ENCODE data around the gene TGFB3. TPM values are rescaled to one million over a fixed set of nuclear protein-coding genes. Genes with fewer than 3 reads are reported as not detected.

Gene TGFB3
- total RNA-seq, 2 donors from 2014 or later, result 5.8 to 6.5 TPM

- no peaks in the 10 kb centered on the region for H3K9me3 ChIP-seq (ENCODE audit: control insufficient read depth, low read length, poor library complexity, severe bottlenecking)
- Mint-ChIP-seq H3K4me1 (peaks cover 45% of the 10 kb centered on the region), H3K36me3 (ENCODE audit: low read depth) (no peaks in the 10 kb centered on the region), H3K4me3 (peak overlapping the region; percentile 98), H3K27me3 (no peaks in the 10 kb centered on the region), H3K27ac (peak overlapping the region; percentile 93)
- DNase-seq (peak; percentile 61 to 73 (median 66)), ATAC-seq (peak; percentile 78)
Observed at GRCh38 chr14:75982266-75983018, 647 bp upstream of the TGFB3 start.

DNA sequence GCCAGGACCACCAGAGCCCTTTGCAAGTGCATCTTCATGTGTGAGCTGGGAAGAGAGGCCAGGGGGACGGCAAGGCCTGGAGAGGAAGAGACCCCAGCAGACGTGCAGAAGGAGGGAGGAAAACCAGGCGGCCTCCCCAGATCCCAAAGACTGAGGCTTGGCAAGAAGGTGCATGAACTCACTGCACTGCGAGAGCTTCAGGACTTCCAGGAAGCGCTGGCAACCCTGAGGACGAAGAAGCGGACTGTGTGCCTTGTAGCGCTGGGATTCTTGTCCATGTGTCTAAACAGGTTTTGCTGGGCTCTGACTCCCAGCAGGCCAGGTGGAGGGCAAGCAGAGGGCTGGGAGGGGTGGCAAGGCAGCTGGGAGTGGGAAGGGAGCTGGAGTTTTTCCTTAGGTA is 939 bp downstream of the TGFB3 start:
- DNase-seq, result no peak
- no peak for ATAC-seq

GRCh38 chr14:75979648-75980565 is 1.9 kb downstream of the TGFB3 start:
- H3K36me3 Mint-ChIP-seq (ENCODE audit: low read depth), result no peaks in the 10 kb centered on the region
- DNase-seq, result no peak
- H3K27me3 Mint-ChIP-seq, result no peaks in the 10 kb centered on the region
- H3K4me1 Mint-ChIP-seq, result peaks cover 32% of the 10 kb centered on the region
- H3K9me3 ChIP-seq (ENCODE audit: control insufficient read depth, low read length, poor library complexity, severe bottlenecking), result no peaks in the 10 kb centered on the region
- no peak for ATAC-seq
- peak overlapping the region; percentile 36 for H3K4me3 Mint-ChIP-seq
- H3K27ac Mint-ChIP-seq, result no peak overlapping the region

More for the DNA sequence above, 939 bp downstream of the TGFB3 start:
- Mint-ChIP-seq H3K36me3 (ENCODE audit: low read depth) (no peaks in the 10 kb centered on the region), H3K27me3 (no peaks in the 10 kb centered on the region), H3K4me1 (peaks cover 36% of the 10 kb centered on the region), H3K4me3 (peak overlapping the region; percentile 98), H3K27ac (peak overlapping the region; percentile 93)
- H3K9me3 ChIP-seq (ENCODE audit: control insufficient read depth, low read length, poor library complexity, severe bottlenecking), result no peaks in the 10 kb centered on the region

DNA sequence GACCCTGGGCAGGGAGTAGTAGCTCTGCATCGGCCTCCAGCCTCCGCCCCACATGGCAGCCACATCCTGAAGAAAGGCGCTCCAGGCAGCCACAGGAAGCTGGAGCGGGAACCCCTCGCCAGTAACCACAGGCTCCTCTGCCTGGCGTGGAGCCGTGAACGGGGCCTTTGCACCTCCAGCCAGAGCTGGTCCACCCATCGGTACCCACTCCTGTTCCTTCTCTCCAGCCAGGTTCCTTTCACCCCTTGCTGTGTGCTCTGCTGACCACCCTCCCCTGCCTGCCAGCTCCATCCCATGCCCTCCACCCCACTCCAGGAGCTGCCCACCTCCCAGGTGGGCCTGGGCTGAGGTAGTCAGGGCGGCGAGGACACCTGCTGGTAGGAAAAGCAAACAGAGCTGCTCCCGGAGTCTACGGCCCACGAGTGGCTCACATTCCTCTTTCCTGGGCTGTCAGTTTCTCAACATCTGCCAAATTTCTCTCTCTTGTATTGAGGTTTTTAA is 2.7 kb downstream of the TGFB3 start:
- ATAC-seq (no peak), DNase-seq (no peak)
- H3K9me3 ChIP-seq (ENCODE audit: control insufficient read depth, low read length, poor library complexity, severe bottlenecking), result no peaks in the 10 kb centered on the region
- Mint-ChIP-seq H3K4me3 (no peak overlapping the region), H3K27ac (no peak overlapping the region), H3K27me3 (no peaks in the 10 kb centered on the region), H3K4me1 (peaks cover 32% of the 10 kb centered on the region), H3K36me3 (ENCODE audit: low read depth) (no peaks in the 10 kb centered on the region)

- Mint-ChIP-seq H3K27me3 (no peaks in the 10 kb centered on the region), H3K27ac (no peak overlapping the region), H3K4me3 (no peak overlapping the region), H3K36me3 (ENCODE audit: low read depth) (no peaks in the 10 kb centered on the region), H3K4me1 (peaks cover 32% of the 10 kb centered on the region)
- H3K9me3 ChIP-seq (ENCODE audit: control insufficient read depth, low read length, poor library complexity, severe bottlenecking), result no peaks in the 10 kb centered on the region
- no peak for DNase-seq
- ATAC-seq, result peak; percentile 24
Observed at GRCh38 chr14:75978249-75978731, 3.5 kb downstream of the TGFB3 start.

- no peak for ATAC-seq
Observed at GRCh38 chr14:75977582-75977943, 4.2 kb downstream of the TGFB3 start.

GRCh38 chr14:75976826-75977581 is 4.8 kb downstream of the TGFB3 start:
- DNase-seq (no peak), ATAC-seq (no peak)
- H3K27ac Mint-ChIP-seq, result no peak overlapping the region
- H3K4me1 Mint-ChIP-seq, result peaks cover 34% of the 10 kb centered on the region
- no peaks in the 10 kb centered on the region for H3K9me3 ChIP-seq (ENCODE audit: control insufficient read depth, low read length, poor library complexity, severe bottlenecking)
- no peaks in the 10 kb centered on the region for H3K27me3 Mint-ChIP-seq
- H3K36me3 Mint-ChIP-seq (ENCODE audit: low read depth), result no peaks in the 10 kb centered on the region
- no peak overlapping the region for H3K4me3 Mint-ChIP-seq

More at GRCh38 chr14:75977582-75977943, 4.2 kb downstream of the TGFB3 start:
- no peaks in the 10 kb centered on the region for H3K9me3 ChIP-seq (ENCODE audit: control insufficient read depth, low read length, poor library complexity, severe bottlenecking)
- Mint-ChIP-seq H3K4me1 (peaks cover 30% of the 10 kb centered on the region), H3K27me3 (no peaks in the 10 kb centered on the region), H3K36me3 (ENCODE audit: low read depth) (no peaks in the 10 kb centered on the region), H3K4me3 (no peak overlapping the region), H3K27ac (no peak overlapping the region)
- DNase-seq, result no peak

- DNase-seq (no peak), ATAC-seq (no peak)
- Mint-ChIP-seq H3K27me3 (no peaks in the 10 kb centered on the region), H3K27ac (no peak overlapping the region), H3K36me3 (ENCODE audit: low read depth) (peaks cover 7% of the 10 kb centered on the region), H3K4me1 (peaks cover 5% of the 10 kb centered on the region), H3K4me3 (no peak overlapping the region)
- H3K9me3 ChIP-seq (ENCODE audit: control insufficient read depth, low read length, poor library complexity, severe bottlenecking), result no peaks in the 10 kb centered on the region
Observed at GRCh38 chr14:75972801-75973421, 8.9 kb downstream of the TGFB3 start.

- DNase-seq, result no peak
- Mint-ChIP-seq H3K27me3 (no peaks in the 10 kb centered on the region), H3K4me3 (no peak overlapping the region), H3K27ac (no peak overlapping the region), H3K36me3 (ENCODE audit: low read depth) (peaks cover 7% of the 10 kb centered on the region), H3K4me1 (peaks cover 4% of the 10 kb centered on the region)
- no peaks in the 10 kb centered on the region for H3K9me3 ChIP-seq (ENCODE audit: control insufficient read depth, low read length, poor library complexity, severe bottlenecking)
- ATAC-seq, result no peak
Observed at GRCh38 chr14:75971509-75971908, 10.3 kb downstream of the TGFB3 start.

GRCh38 chr14:75970989-75971388 is 10.8 kb downstream of the TGFB3 start:
- H3K36me3 Mint-ChIP-seq (ENCODE audit: low read depth), result peaks cover 10% of the 10 kb centered on the region
- no peaks in the 10 kb centered on the region for H3K9me3 ChIP-seq (ENCODE audit: control insufficient read depth, low read length, poor library complexity, severe bottlenecking)
- peaks cover 4% of the 10 kb centered on the region for H3K4me1 Mint-ChIP-seq
- no peaks in the 10 kb centered on the region for H3K27me3 Mint-ChIP-seq
- H3K4me3 Mint-ChIP-seq, result no peak overlapping the region
- no peak for DNase-seq
- no peak overlapping the region for H3K27ac Mint-ChIP-seq
- ATAC-seq, result no peak

DNA sequence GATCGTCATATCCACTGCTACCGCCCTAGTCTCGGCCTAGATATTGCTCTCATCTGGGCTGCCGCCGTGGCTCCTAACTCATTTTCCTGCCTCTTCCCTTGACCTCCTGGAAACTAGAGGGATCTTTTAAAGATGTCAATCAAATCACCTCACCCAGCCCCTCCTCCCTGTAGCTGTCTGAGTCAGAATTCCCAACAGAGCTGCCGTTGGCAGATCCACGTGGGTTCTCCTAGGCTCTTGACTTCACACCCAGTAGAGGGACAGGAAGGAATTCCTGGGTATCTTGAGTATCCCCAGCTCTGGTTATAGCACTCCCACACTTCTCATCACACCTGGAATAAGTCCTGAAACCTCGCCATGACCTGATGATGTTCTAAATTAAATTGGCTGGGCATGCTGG is 11.9 kb downstream of the TGFB3 start:
- no peaks in the 10 kb centered on the region for H3K27me3 Mint-ChIP-seq
- no peak for ATAC-seq
- H3K4me3 Mint-ChIP-seq, result no peak overlapping the region
- no peaks in the 10 kb centered on the region for H3K9me3 ChIP-seq (ENCODE audit: control insufficient read depth, low read length, poor library complexity, severe bottlenecking)
- H3K4me1 Mint-ChIP-seq, result peaks cover 4% of the 10 kb centered on the region
- H3K27ac Mint-ChIP-seq, result no peak overlapping the region
- DNase-seq, result no peak
- H3K36me3 Mint-ChIP-seq (ENCODE audit: low read depth), result peaks cover 10% of the 10 kb centered on the region

- no peaks in the 10 kb centered on the region for H3K9me3 ChIP-seq (ENCODE audit: control insufficient read depth, low read length, poor library complexity, severe bottlenecking)
- Mint-ChIP-seq H3K4me1 (peaks cover 4% of the 10 kb centered on the region), H3K36me3 (ENCODE audit: low read depth) (peaks cover 10% of the 10 kb centered on the region), H3K4me3 (no peak overlapping the region), H3K27ac (no peak overlapping the region), H3K27me3 (no peaks in the 10 kb centered on the region)
- DNase-seq (no peak), ATAC-seq (no peak)
Observed at GRCh38 chr14:75969126-75969525, 12.7 kb downstream of the TGFB3 start.
